K562 (cell line): ENCODE results near the gene PIK3CA. TPM values are rescaled to one million over a fixed set of nuclear protein-coding genes. Genes with fewer than 3 reads are reported as not detected.

Experiments used
- ATAC-seq: fragments of 200-7000 bp; cut with Tn5 transposase; 3 replicates; pipeline ENCODE4 v1.9.1; 2020; ENCODE audit warnings: moderate library complexity
- BruUV-seq: library from RNA; stranded (reverse); fragments of 400-500 nt; replicated peaks from 2 replicates; lab custom pipeline; 2021; lab: Mats Ljungman, UMichigan
- CTCF ChIA-PET: fragments of 300-600 bp; formaldehyde crosslinking; extraction: SDS; loops from one replicate; lab custom pipeline; 2021; ENCODE audit warnings: low intra/inter-chr PET ratio; lab: Yijun Ruan, JAX
- POLR2A ChIA-PET: fragments of 300-600, 350-650 bp; sonication (Branson Sonifier 250); formaldehyde crosslinking; extraction: SDS; loops from one replicate; lab custom pipeline; 2021; ENCODE audit warnings: antibody characterized with exemption, inconsistent platforms; lab: Yijun Ruan, JAX
- DNase-seq, 4 experiments: peaks; one replicate each; pipeline versions ENCODE4 v3.0.0 to v3.0.0-alpha.2; 2011 to 2018; ENCODE audit warnings: low spot score in 3 of 4, mixed read lengths in 3 of 4; ENCODE audit errors: extremely low read depth in 1 of 4
- FAIRE-seq: peaks from 2 replicates; lab custom pipeline; 2011; peaks lifted over from hg19 to GRCh38; lab: Jason Lieb, UNC
- H2AFZ ChIP-seq: 2 replicates; pipeline ENCODE4 v1.6.0; 2011; ENCODE audit warnings: low read depth, low read length, control low read depth, inconsistent platforms
- H3K27ac ChIP-seq: fragments of 200-600 bp; 3 replicates; pipeline ENCODE4 v1.8.0; 2011; ENCODE audit warnings: low read depth, mild to moderate bottlenecking, control low read depth, inconsistent platforms, low read length, moderate library complexity, mixed read lengths; ENCODE audit errors: extremely low read depth
- H3K27me3 ChIP-seq, 2 experiments: fragments of 300-600 bp in 1 of 2; 2 replicates in 1 of 2; 3 replicates in 1 of 2; pipeline versions ENCODE4 v1.6.0 to v1.8.0; 2011; ENCODE audit warnings: inconsistent platforms in 2 of 2, low read length in 2 of 2, mild to moderate bottlenecking in 1 of 2, mixed read lengths in 1 of 2, moderate library complexity in 1 of 2; ENCODE audit not compliant: control insufficient read depth in 2 of 2, insufficient read depth in 2 of 2
- H3K36me3 ChIP-seq: fragments of 300-600 bp; 3 replicates; pipeline ENCODE4 v1.8.0; 2011; ENCODE audit warnings: mild to moderate bottlenecking, low read length, inconsistent platforms; ENCODE audit not compliant: control insufficient read depth, insufficient read depth
- H3K4me1 ChIP-seq, 2 experiments: fragments of 200-600 bp in 1 of 2; replicated peaks in 1 of 2; 2 replicates in 1 of 2; 3 replicates in 1 of 2; pipeline versions ENCODE4 v1.5.1 to v1.8.0; 2011; ENCODE audit warnings: inconsistent platforms in 2 of 2, low read length in 2 of 2, mild to moderate bottlenecking in 1 of 2, mixed read lengths in 1 of 2, moderate library complexity in 1 of 2; ENCODE audit not compliant: control insufficient read depth in 2 of 2, insufficient read depth in 2 of 2
- H3K4me2 ChIP-seq: 2 replicates; pipeline ENCODE4 v1.6.1; 2011; ENCODE audit warnings: low read length, control low read depth, inconsistent platforms, mixed read lengths; ENCODE audit not compliant: insufficient read depth
- H3K4me3 ChIP-seq: fragments of 200-600 bp; sonication (generic), shearing (Covaris generic); 2 replicates; pipeline ENCODE4 v1.5.1; 2016; ENCODE audit warnings: control low read depth, inconsistent platforms
- H3K79me2 ChIP-seq: fragments of 200-600 bp; 3 replicates; pipeline ENCODE4 v1.8.0; 2011; ENCODE audit warnings: low read length, inconsistent platforms; ENCODE audit not compliant: control insufficient read depth, insufficient read depth
- H3K9ac ChIP-seq, 2 experiments: 2 replicates each; pipeline versions ENCODE4 v1.6.0 to v1.6.1; 2011; ENCODE audit warnings: low read depth in 2 of 2, low read length in 2 of 2, control low read depth in 1 of 2, inconsistent platforms in 1 of 2, mild to moderate bottlenecking in 1 of 2, mixed read lengths in 1 of 2; ENCODE audit not compliant: insufficient read depth in 1 of 2
- H3K9me1 ChIP-seq: one replicate; pipeline ENCODE4 v1.6.0; 2011; ENCODE audit warnings: inconsistent platforms, mild to moderate bottlenecking, low read length, moderate library complexity; ENCODE audit not compliant: control insufficient read depth, insufficient read depth
- H3K9me3 ChIP-seq: replicated peaks from 2 replicates; pipeline ENCODE4 v1.5.1; 2011; ENCODE audit warnings: low read depth, low read length, inconsistent platforms; ENCODE audit not compliant: control insufficient read depth, insufficient read depth
- H4K20me1 ChIP-seq: replicated peaks from 2 replicates; pipeline ENCODE4 v1.6.1; 2011; ENCODE audit warnings: low read length, inconsistent platforms, mixed read lengths; ENCODE audit not compliant: control insufficient read depth, insufficient read depth
- ATF1 ChIP-seq, 2 experiments: fragments of 450-650 bp in 1 of 2; IDR thresholded peaks; 2 replicates each; pipeline ENCODE4 v1.6.1; 2016; ENCODE audit warnings: missing compliant biosample characterization in 1 of 2, missing genetic modification characterization in 1 of 2
- BDP1 ChIP-seq: IDR thresholded peaks from 3 replicates; pipeline ENCODE4 v1.6.1; 2011; ENCODE audit not compliant: insufficient read length, insufficient read depth
- BHLHE40 ChIP-seq: IDR thresholded peaks from 2 replicates; pipeline ENCODE4 v1.6.1; 2011; ENCODE audit warnings: low read length, improper control_type of control experiment
- BMI1 ChIP-seq: fragments of 150-350 bp; IDR thresholded peaks from 2 replicates; pipeline ENCODE4 v1.6.1; 2014; ENCODE audit warnings: low read length
- C11orf30 ChIP-seq: fragments of 450-650 bp; IDR thresholded peaks from 2 replicates; pipeline ENCODE4 v1.6.1; 2016; ENCODE audit warnings: low read depth, mild to moderate bottlenecking
- CBFA2T2 ChIP-seq: fragments of 450-650 bp; conservative IDR thresholded peaks from 2 replicates; pipeline ENCODE4 v1.6.1; 2017; ENCODE audit warnings: mild to moderate bottlenecking
- DPF2 ChIP-seq: fragments of 450-650 bp; IDR thresholded peaks from 2 replicates; pipeline ENCODE4 v1.6.1; 2016
- ETV1 ChIP-seq: fragments of 450-650 bp; conservative IDR thresholded peaks from 2 replicates; pipeline ENCODE4 v1.6.1; 2016; ENCODE audit warnings: missing genetic modification characterization, control low read depth, low read depth, missing compliant biosample characterization
- GTF2F1 ChIP-seq: IDR thresholded peaks from 2 replicates; pipeline ENCODE4 v1.6.1; 2011; ENCODE audit warnings: low read depth, low read length, improper control_type of control experiment
- MAFG ChIP-seq: fragments of 450-650 bp; conservative IDR thresholded peaks from 2 replicates; pipeline ENCODE4 v1.6.1; 2016; ENCODE audit warnings: missing genetic modification characterization, missing compliant biosample characterization
- MAZ ChIP-seq, 2 experiments: fragments of 450-650 bp in 1 of 2; sonication (generic) in 1 of 2; formaldehyde crosslinking; IDR thresholded peaks in 1 of 2; conservative IDR thresholded peaks in 1 of 2; 2 replicates each; pipeline versions ENCODE4 v1.4.0 to v1.5.0; 2020; ENCODE audit warnings: mild to moderate bottlenecking in 1 of 2, missing genetic modification reagents in 1 of 2
- MECOM ChIP-seq: fragments of 250-450 bp; sonication (Bioruptor Pico); IDR thresholded peaks from 2 replicates; pipeline ENCODE4 v1.8.0; 2022; ENCODE audit warnings: inconsistent platforms
- NFE2 ChIP-seq: IDR thresholded peaks from 2 replicates; pipeline ENCODE4 v1.6.1; 2014; ENCODE audit warnings: antibody characterized with exemption, low read depth
- POLR2A ChIP-seq: fragments of 450-650 bp; conservative IDR thresholded peaks from 2 replicates; pipeline ENCODE4 v1.6.1; 2016
- RBM34 ChIP-seq: fragments of 200-400 bp; formaldehyde crosslinking; IDR thresholded peaks from 2 replicates; pipeline ENCODE4 v1.6.1; 2018; ENCODE audit warnings: low read length, borderline replicate concordance; ENCODE audit not compliant: insufficient read depth
- RFX1 ChIP-seq: fragments of 450-650 bp; IDR thresholded peaks from 2 replicates; pipeline ENCODE4 v1.6.1; 2016; ENCODE audit warnings: mild to moderate bottlenecking, moderate library complexity
- SFPQ ChIP-seq: fragments of 200-400 bp; formaldehyde crosslinking; IDR thresholded peaks from 2 replicates; pipeline ENCODE4 v1.6.1; 2017; ENCODE audit warnings: mild to moderate bottlenecking, low read depth, low read length, moderate library complexity
- SNRNP70 ChIP-seq: fragments of 200-400 bp; formaldehyde crosslinking; optimal IDR thresholded peaks from 2 replicates; pipeline ENCODE3; 2017; ENCODE audit warnings: low read depth, low read length
- SUPT5H ChIP-seq: fragments of 450-650 bp; IDR thresholded peaks from 2 replicates; pipeline ENCODE4 v1.6.1; 2016
- TBL1XR1 ChIP-seq, 2 experiments: IDR thresholded peaks; 2 replicates each; pipeline ENCODE4 v1.6.1; 2012; ENCODE audit warnings: improper control_type of control experiment in 2 of 2, low read length in 2 of 2, mild to moderate bottlenecking in 1 of 2
- ZC3H11A ChIP-seq: IDR thresholded peaks from 2 replicates; pipeline ENCODE4 v1.6.1; 2012; ENCODE audit warnings: low read depth, low read length, improper control_type of control experiment
- ZKSCAN3 ChIP-seq: fragments of 250-450 bp; sonication (Bioruptor Pico); IDR thresholded peaks from 2 replicates; pipeline ENCODE4 v1.4.0; 2020
- ZNF224 ChIP-seq: sonication (generic); formaldehyde crosslinking; IDR thresholded peaks from 2 replicates; pipeline ENCODE4 v1.8.0; 2022; ENCODE audit warnings: mild to moderate bottlenecking, missing genetic modification reagents
- ZNF263 ChIP-seq: sonication (generic); formaldehyde crosslinking; IDR thresholded peaks from 2 replicates; pipeline ENCODE4 v1.8.0; 2022; ENCODE audit warnings: mild to moderate bottlenecking, missing genetic modification reagents, borderline replicate concordance
- ZNF384 ChIP-seq: IDR thresholded peaks from 2 replicates; pipeline ENCODE4 v1.6.1; 2012; ENCODE audit warnings: low read depth, low read length, improper control_type of control experiment
- ZNF57 ChIP-seq: fragments of 450-650 bp; formaldehyde crosslinking; IDR thresholded peaks from 2 replicates; pipeline ENCODE4 v1.4.0; 2020; ENCODE audit warnings: mild to moderate bottlenecking, moderate library complexity
- ZSCAN29 ChIP-seq: fragments of 450-650 bp; IDR thresholded peaks from 2 replicates; pipeline ENCODE4 v1.6.1; 2017
- WGBS: fragments of 100-300 bp; shearing (Covaris generic); methylation state at CpG from one replicate; pipeline ENCODE4 v1.1.6; 2016; ENCODE audit warnings: low coverage, mixed read lengths; ENCODE audit not compliant: insufficient coverage; ENCODE audit errors: missing lambda C conversion rate; 5-methylcytosine and 5-hydroxymethylcytosine counted together
- in situ Hi-C: fragments of 300-500 bp; cut with MboI; formaldehyde crosslinking; loops from 4 replicates; pipeline ENCODE4 v1.15.0; 2018; ENCODE audit warnings: inconsistent platforms, mixed read lengths
- intact Hi-C: fragments of 100-400 bp; cut with micrococcal nuclease; formaldehyde crosslinking; loops from 2 replicates; pipeline ENCODE4 v1.14.2; 2022
- polyA plus RNA-seq, 8 experiments: library from polyadenylated mRNA; depleted of rRNA in 4 of 8; stranded (reverse) in 5 of 8; unstranded in 3 of 8; fragments of >200 nt; fragmentation: Nextera tagmentation in 2 of 8; fragmentation: Illumina TruSeq in 1 of 8; extraction: Ambion mirVana in 2 of 8; extraction: Trizol in 1 of 8; gene quantifications; 2 replicates each; pipeline versions ENCODE4 v1.2.1 to v1.2.3, GENCODE V29; 2011 to 2014; ENCODE audit warnings: inconsistent platforms in 1 of 8, missing spikeins in 1 of 8
- total RNA-seq, 7 experiments: library from RNA; depleted of rRNA in 6 of 7; stranded (reverse); fragments of >200 nt in 6 of 7; fragmentation: Illumina TruSeq in 2 of 7; extraction: Trizol in 2 of 7; gene quantifications; 2 replicates each; pipeline versions ENCODE4 v1.2.1 to v1.2.3, GENCODE V29; 2011 to 2021; ENCODE audit warnings: low replicate concordance in 1 of 7

PIK3CA gene
- total and polyA plus RNA-seq, 9 of the 15 experiments (the other 6 are each of a cell fraction or from before 2014, with no cell fraction given), result 3.8 to 19.4 (median 10.8) TPM

- H3K9ac ChIP-seq, result peak overlapping the region in 1 of 2 experiments; percentile 85; a peak in 2 of 4 replicates
- in situ Hi-C loops (loop anchor here (5.0 kb wide), 1 partner anchor 172 kb away; the partner anchor contains the start of gene ZNF639), intact Hi-C loops (loop anchor here (2.0 to 5.0 kb wide), 3 partner anchors 78 to 152 kb away; partner anchors contain the start of gene ZMAT3)
- ChIA-PET CTCF (no interaction called here), POLR2A (interaction anchor here (1.6 kb wide), 1 partner anchor 17 kb away, joined by 5 read pairs; no protein-coding TSS in a partner anchor)
- ATAC-seq (no peak), DNase-seq (peak in 1 of 4 experiments; percentile 12), FAIRE-seq (peak; percentile 77)
- H2AFZ ChIP-seq, result no peak overlapping the region
- H3K9me1 ChIP-seq, result no peaks in the 10 kb centered on the region
- H3K4me1 ChIP-seq, result peaks cover 5 to 14% of the 10 kb centered on the region in 2 experiments; a peak in 3 of 5 replicates
- H3K4me2 ChIP-seq, result peak overlapping the region; percentile 97
- BruUV-seq, result TSS peak; percentile 39
- H3K27me3 ChIP-seq, result no peaks in the 10 kb centered on the region
- peaks cover 11% of the 10 kb centered on the region; the same call in 1 of the 2 replicates for H4K20me1 ChIP-seq
- H3K36me3 ChIP-seq, result no peaks in the 10 kb centered on the region
- peak overlapping the region; percentile 95; the same call in 1 of the 2 replicates for H3K4me3 ChIP-seq
- no peaks in the 10 kb centered on the region for H3K9me3 ChIP-seq
- peaks cover 66% of the 10 kb centered on the region for H3K79me2 ChIP-seq
- no peak overlapping the region for H3K27ac ChIP-seq
- WGBS, result 15% methylated on average over 4 of the region's 4 CpGs
- TF ChIP-seq ATF1 (CRISPR knock-in tag; IDR thresholded peaks at IDR 0.05) (no peak), ATF1 (tag; IDR thresholded peaks at IDR 0.05) (no peak), SNRNP70 (no peak), ZNF384 (0 out of 2 replicates have a peak, but pooled peaks have one; percentile 20), SUPT5H (no peak), ZKSCAN3 (CRISPR knock-in tag) (no peak), RBM34 (no peak), RFX1 (no peak), C11orf30 (peak; percentile 60; the same call in 1 of the 2 replicates), POLR2A (no peak), NFE2 (peak; percentile 71), BHLHE40 (no peak), ZNF57 (CRISPR knock-in tag) (no peak), ZNF263 (no peak), BDP1 (no peak), MAZ (CRISPR knock-in tag; conservative IDR thresholded peaks at IDR 0.05 in 1 of 2, IDR thresholded peaks at IDR 0.05 in 1 of 2) (no peak), ETV1 (tag) (no peak), BMI1 (no peak), DPF2 (peak; percentile 71; the same call in 1 of the 2 replicates), ZNF224 (CRISPR knock-in tag) (no peak), ZC3H11A (no peak), MAFG (tag) (peak; percentile 61), TBL1XR1 (IDR thresholded peaks at IDR 0.05; ENCODE audit: low read length in 2 of 2) (no peak), SFPQ (no peak), GTF2F1 (no peak), CBFA2T2 (no peak), ZSCAN29 (no peak), MECOM (CRISPR knock-in tag) (no peak)
Measured at GRCh38 chr3:179149951-179150350, 1.8 kb downstream of the PIK3CA start.
